GM18505 (cell line): ENCODE data around the gene SLC39A1.

ENCODE experiments used
- ATAC-seq: cut with Tn5 transposase; IDR thresholded peaks from one replicate; pipeline ENCODE4 v1.9.1; 2021; ENCODE audit not compliant: unreplicated experiment
- POLR2A ChIP-seq: IDR thresholded peaks from 4 replicates; pipeline ENCODE4 v1.6.1; 2011; ENCODE audit warnings: borderline replicate concordance; ENCODE audit not compliant: insufficient read depth, insufficient read length; ENCODE audit errors: extremely low read depth

The SLC39A1 gene

DNA sequence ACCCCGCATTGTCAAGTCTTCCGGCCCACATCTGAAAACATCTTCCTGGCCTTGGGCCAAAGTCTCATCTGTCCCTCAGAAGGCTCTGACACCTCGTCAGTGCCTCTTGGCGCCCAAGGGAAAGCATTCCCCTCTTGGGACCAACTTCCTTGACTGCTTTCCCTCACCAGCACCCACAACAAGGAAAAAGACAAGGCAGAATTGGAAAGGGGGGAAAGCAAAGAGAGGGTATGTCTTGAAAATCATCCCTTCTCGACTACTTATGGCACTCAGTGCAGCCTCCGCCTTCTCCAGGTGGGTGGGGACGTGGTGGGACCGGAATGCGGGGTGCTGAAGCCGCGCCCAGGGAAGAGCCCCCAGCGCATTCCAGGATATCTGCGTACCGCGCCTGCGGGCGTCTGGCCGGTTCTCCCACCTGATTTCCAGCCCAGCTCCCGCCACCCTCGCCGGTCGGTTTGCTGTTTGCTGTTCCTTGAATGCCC, 554 bp upstream of the SLC39A1 start:
- TF ChIP-seq POLR2A, result peak; percentile 6
- no peak for ATAC-seq

DNA sequence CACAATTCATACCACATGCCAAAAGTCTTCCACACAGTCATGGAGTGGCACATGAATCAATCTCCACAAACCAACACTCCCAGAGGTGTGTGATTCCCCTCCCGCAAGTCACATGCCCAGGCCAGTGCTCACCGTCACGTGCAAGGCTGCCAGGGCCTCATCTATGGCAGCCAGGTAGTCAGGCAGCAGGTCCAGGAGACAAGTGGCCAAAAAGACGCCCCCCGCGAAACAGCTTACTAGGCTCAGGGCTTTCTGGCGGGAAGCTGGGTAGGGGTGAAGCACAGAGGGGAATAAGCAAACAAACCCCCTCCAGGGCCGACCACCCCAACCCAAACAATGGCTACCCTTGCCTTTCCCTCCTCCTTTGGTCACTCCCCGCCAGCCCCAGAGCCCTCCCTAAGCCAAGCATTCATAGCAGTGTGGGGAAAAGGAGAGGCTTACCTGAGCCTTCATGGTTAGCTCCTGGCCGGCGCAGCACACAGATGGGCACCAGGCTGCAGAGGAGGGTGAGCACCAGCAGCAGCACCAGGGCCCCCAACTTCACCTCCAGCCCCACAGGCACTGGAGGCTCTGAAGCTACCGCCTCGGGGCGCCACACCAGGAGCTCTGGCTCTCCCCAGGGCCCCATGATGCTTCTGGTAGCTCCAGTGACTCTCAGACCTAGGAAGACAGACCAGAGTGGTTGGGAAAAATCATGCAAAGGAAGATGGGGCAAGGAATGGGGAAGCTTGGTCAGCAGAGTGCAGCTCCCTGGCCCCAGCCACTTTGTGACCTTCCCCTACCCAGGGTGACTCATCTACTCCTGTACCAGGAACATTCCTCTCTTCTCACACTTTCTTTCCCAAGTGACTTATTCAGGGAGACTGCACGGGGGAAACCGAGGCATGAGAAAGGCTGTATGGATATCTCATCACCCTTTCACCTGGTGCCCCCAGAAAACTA, 978 bp downstream of the SLC39A1 start:
- no peak for ATAC-seq
- peak; percentile 25 for TF ChIP-seq POLR2A

DNA sequence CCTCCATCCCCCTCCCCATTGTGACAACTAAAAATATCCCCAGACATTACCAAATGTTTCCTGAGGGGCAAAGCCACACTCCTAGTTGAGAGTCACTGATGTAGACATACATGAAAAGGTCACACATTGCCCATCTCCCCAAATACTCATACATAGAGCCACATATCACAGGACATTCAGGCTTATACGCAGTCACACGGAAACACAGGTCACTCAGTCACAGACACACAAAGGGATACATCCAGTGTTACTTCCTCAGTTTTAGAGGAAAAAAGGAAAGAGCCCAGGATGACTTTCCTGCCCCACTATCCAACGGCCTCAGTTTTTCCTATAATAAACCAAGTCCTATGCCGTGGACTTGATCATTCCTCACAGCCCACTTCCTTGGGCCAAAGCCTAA, 1.9 kb downstream of the SLC39A1 start:
- ATAC-seq, result no peak

DNA sequence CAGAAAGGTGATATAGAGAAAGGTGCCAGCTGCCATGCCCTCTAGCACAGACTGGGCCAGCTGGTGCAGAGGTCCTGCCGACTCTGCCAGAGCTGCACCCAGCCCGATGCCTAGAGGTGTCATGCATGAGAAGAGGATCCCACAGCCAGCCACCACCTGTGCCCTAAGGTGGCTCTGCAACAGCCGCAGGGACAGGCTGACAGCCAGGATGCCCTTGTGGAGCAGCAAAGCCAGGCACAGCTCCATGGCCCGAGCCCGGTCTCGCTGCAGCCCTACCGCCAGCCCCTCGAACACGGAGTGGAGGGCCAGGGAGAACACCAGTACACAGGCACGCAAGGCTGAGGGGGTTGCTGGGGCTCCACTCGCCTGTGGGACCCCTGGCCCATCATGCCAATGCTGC, 3.1 kb downstream of the SLC39A1 start:
- ATAC-seq, result no peak
- TF ChIP-seq POLR2A, result no peak

More for the DNA sequence above, 1.9 kb downstream of the SLC39A1 start:
- no peak for TF ChIP-seq POLR2A

DNA sequence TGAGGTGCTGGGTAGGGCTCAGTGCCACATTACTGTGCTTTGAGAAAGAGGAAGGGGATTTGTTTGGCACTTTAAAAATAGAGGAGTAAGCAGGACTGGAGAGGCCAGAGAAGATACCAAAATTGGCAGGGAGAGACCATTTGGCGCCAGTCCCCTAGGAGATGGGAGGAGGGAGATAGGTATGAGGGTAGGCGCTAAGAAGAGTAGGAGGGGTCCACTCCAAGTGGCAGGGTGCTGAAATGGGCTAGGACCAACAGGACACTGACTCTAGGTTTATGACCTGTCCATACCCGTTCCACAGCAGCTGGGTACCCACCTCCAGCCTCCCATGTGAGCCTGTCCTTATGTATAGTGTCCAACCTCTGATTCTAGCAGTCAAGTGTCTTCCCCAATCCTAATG, 3.9 kb downstream of the SLC39A1 start:
- no peak for TF ChIP-seq POLR2A
- ATAC-seq, result no peak

DNA sequence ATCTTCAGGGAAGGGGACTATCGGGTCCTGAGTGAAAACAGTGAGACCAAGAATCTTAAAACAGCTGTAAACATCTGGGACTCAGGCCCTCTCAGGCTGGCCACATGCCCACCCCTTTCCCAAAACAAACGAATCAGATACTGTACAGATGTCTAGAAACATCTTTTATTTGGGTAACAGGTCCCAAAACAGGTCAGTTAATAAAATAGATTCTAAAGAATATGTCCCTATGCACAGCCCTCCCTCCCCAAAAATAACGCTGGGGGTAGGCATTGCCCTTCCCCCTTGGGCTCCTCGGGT, 4.4 kb downstream of the SLC39A1 start:
- TF ChIP-seq POLR2A, result no peak

DNA sequence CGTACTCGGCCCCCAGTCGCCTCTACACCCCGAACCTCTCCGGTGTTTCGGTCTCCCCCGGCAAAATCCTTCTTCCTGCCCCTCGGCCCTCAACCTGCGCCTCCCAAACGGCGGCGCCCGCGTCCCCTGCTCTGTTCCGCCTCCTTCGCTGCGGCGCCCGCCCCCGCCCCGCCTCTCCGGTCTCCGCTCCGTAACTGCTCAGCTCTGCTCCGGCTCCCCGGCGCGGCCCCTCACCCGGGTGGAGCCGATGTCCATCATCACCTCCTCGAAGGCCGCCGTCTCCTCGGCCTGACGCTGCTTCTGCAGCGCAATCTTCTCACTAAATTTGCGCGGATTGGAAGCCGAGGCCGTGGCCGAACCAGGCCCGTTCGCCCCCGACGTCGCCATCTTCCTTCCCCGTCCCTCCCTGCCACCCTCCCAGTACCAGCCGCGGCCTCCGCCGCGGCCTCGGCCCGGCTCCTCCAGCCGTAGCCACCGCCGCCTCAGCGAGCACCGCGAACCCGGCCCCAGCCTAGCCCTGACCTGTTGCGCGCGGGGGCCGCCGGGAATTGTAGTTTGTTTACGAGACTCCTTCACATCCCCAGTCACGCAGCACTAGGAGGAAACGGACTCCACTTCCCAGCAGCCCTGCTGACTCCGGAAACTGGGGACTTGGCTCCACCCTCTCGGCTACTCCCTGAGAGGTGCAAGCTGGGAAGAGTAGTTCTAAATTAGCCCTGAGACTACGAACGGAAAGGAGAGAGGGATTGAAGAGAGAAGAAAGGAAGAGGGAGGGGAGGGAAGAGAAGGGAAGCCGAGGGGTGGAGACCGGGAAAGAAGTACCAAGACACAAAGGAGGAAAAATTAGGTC, 5.0 kb downstream of the SLC39A1 start, which contains the start of gene CRTC2:
Gene CRTC2 (minus strand): TSS at position 502 of the 850 bp plus-strand sequence. CDS start 115 bp downstream, at position 387.
- peak; percentile 56 for TF ChIP-seq POLR2A
- peak; percentile 59 for ATAC-seq

More for the DNA sequence above, 4.4 kb downstream of the SLC39A1 start:
- no peak for ATAC-seq

DNA sequence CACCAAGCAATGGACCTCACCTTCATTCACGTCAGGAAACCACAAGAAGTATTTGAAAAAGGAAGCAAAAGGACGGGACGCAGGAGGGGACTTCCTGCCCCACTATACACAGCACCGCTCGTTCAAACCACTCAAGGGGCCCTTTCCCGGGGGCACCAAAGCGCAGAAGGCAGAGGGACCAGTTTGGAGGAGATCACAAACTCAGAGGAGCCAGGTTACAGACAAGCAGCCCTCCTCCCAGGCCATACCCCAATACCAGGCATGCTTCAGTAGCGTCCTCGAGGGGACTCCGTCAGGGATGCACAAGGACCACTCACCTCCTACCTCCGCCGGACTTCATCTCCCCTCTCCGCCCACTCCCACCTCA, 5.6 kb downstream of the SLC39A1 start:
- peak; percentile 70 for TF ChIP-seq POLR2A
- ATAC-seq, result peak; percentile 6

DNA sequence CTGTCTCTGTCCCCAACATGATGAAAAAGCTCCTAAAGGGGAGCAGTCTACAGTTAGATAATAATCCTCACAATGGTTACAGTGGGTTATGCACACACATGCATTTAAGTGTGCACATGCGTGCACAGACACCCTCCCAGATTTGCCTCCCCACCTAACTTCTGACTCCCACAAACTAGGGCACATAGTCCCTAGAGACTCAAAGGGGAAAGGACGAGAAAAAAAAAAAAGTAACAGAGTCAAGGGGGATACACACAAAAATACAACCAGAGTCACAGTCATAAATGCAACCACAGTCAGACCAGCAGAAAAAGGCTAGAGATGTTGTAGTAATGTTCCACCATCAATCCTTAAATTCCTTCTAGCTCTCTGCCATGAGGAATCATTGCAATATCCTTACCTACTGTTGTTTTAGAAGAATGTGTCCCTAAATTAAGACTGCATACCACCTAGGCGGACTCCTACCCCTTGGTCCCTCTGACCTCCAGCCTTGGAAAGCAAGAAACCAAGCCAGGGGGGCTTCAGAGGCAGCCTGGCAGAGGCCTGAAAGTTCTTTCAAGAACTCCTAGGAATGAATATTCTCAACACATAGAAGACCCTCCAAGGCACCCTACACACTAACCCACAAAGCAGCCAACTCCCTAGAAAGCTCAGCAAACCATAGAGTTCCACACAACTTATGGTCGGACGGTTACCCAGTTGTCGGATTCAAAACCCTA, 6.2 kb downstream of the SLC39A1 start:
- TF ChIP-seq POLR2A, result no peak
- no peak for ATAC-seq

DNA sequence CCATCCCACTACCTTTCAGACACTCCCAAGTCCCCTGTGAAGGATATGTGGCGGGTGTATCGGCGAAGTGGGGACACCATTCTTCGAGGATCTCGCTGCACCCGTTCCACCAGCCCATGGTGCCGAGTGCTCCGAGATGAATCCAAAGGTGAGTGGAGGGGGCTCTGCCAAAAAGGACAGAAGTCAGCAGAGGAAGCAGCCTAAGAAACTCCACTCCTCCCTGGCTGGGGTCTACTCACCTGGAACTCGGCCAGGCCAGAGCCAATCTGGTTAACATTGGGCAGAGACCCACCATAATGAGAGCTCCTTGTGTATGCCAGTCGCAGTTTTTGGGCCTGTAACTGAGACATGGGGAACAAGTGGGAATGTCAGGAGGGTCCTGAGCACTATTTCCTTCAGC, 8.5 kb downstream of the SLC39A1 start:
- no peak for TF ChIP-seq POLR2A
- ATAC-seq, result no peak

DNA sequence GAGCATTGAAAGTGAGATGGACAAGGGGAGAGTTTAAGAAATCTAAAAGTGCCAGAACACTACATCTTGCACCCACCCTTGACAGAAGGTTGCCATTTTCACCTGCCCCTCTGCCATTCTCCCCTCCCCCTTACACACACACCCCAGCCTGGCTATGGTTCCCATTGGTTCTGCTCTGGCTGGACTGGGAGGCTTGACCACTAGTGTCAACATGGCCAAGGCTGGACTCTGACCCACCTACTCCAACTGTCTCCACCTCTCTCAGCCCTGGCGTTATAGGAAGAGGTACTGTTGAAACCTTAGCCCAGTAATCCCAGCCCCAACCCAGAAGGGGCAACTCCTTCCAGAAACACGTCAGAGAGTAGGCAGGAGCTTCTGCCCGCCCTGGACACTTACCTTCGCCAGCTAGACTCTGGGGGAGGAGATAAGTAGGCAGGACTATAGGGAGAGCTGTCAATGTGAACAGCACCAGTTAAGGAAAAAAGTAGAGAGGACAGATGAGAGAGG, 9.4 kb downstream of the SLC39A1 start:
- TF ChIP-seq POLR2A, result no peak
- ATAC-seq, result no peak

DNA sequence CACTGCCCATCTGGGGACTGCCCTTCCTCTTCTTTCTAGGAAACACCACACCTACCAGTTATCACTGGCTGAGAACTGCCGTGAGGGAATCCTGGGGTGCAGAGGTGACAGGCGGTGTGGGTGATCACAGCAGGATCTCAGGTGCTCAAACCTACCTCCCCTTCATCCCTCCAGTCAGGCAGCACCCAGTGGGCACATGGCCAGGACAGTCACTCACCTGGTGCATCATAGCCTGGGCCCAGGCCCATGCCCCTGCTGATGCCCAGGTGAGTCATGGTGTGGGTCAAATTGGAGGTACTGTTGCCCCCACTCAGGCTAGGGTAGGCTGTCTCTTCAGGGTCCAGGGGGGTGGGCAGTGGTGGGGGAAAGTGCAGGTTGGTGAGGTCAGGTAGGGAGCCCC, 11.5 kb downstream of the SLC39A1 start:
- no peak for ATAC-seq
- TF ChIP-seq POLR2A, result no peak

DNA sequence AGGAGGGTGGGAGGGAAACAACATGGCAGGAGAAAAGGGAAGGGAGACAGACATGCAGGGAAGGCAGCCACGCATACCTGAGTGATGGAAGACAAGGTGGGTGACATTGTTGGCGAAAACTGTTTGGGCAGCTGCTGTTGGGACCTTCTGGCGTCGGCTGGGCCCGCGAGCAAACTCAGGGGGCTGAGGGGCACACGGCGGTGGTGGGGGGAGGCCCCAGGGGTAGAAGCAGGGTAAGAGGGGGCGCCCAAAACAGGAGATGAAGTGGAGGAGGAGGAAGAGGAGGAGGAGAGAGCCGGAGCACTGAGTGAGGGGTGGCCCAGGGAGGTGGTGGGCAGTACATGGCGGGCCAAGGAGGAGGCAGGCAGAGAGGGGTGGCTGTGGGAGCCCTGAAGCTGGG, 12.2 kb downstream of the SLC39A1 start:
- no peak for ATAC-seq
- TF ChIP-seq POLR2A, result no peak
